ENCODE results near the gene GALNT16.

The GALNT16 gene

DNA sequence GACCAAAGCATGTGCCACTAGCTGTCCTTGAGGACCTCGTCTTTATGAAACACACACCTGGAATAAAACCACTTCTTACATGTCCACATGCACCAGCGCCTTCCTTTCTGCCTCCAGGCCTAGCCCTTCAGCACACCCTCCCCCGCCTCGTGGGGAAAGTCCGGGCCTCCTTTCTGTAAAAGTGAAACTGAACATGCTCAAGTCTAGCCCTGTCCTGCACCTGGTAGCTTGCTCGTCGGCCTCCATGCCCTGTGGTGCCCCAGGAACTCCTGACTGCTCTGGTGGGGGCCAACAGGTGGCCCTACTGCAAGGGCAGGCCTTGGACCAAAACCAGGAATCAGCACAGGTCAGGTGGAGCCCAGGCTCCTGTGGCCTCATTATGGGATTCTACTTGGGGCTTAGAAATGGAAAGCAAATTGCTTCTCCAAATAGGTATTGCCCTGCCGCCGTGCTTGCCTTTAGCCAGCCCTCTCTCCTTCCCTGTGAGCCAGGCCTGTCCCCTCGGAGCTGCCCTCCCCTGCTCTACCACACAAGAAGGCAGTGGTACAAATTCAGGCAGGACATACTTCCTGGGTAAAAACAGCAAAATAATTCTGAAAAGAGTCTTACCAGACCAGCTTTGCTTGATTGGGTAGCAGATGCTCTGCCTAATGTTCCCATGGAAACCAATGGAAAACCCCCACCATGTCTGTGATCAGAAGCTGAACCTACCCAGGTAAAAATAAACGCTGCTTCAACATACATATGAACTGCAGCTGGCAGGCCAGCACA, 94.6 kb downstream of the GALNT16 start:
- WGBS, 2 experiments (ENCODE audit: insufficient coverage in 2 of 2): 91 to 92% methylated on average over 9 to 10 of the region's 11 CpGs
- Histone ChIP-seq H3K27ac (ENCODE audit: low read depth, low read length, severe bottlenecking) (no peak overlapping the region), H3K36me3 (ENCODE audit: control insufficient read depth, insufficient read depth, low read length) (no peaks in the 10 kb centered on the region), H3K4me1 (ENCODE audit: control insufficient read depth, insufficient read depth, low read length, poor library complexity, severe bottlenecking) (no peaks in the 10 kb centered on the region), H3K4me3 (ENCODE audit: extremely low read depth, insufficient read depth, low read length, poor library complexity, severe bottlenecking) (no peak overlapping the region), H3K9me3 (ENCODE audit: control insufficient read depth, low read length) (no peaks in the 10 kb centered on the region)

DNA sequence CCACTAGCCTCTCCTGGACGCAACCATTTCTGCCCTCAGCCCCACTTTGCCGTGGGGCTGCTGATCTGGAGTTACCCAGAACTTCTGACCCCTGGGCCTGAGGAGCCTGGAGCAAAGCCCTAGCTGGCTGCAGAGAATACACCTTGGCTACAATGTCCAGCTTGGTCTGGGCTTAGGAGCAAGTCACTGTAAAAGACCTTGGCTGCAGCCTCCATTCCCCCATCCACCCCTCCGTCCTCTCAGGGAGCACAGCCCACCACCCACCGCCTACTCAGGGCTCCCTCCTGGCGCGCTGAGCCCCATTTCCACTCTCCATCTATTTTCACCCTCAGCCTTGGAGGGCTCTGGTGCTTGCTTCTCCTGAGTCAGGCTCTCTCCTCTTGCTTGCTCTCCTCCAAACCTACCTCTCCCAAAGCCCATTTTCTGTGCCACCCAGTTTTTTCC, 95.2 kb downstream of the GALNT16 start:
- WGBS, 2 experiments (ENCODE audit: insufficient coverage in 2 of 2): 92 to 100% methylated on average over 6 of the region's 6 CpGs
- Histone ChIP-seq H3K36me3 (ENCODE audit: control insufficient read depth, insufficient read depth, low read length) (no peaks in the 10 kb centered on the region), H3K4me1 (ENCODE audit: control insufficient read depth, insufficient read depth, low read length, poor library complexity, severe bottlenecking) (no peaks in the 10 kb centered on the region), H3K27ac (ENCODE audit: low read depth, low read length, severe bottlenecking) (no peak overlapping the region), H3K9me3 (ENCODE audit: control insufficient read depth, low read length) (no peaks in the 10 kb centered on the region), H3K4me3 (ENCODE audit: extremely low read depth, insufficient read depth, low read length, poor library complexity, severe bottlenecking) (no peak overlapping the region)

DNA sequence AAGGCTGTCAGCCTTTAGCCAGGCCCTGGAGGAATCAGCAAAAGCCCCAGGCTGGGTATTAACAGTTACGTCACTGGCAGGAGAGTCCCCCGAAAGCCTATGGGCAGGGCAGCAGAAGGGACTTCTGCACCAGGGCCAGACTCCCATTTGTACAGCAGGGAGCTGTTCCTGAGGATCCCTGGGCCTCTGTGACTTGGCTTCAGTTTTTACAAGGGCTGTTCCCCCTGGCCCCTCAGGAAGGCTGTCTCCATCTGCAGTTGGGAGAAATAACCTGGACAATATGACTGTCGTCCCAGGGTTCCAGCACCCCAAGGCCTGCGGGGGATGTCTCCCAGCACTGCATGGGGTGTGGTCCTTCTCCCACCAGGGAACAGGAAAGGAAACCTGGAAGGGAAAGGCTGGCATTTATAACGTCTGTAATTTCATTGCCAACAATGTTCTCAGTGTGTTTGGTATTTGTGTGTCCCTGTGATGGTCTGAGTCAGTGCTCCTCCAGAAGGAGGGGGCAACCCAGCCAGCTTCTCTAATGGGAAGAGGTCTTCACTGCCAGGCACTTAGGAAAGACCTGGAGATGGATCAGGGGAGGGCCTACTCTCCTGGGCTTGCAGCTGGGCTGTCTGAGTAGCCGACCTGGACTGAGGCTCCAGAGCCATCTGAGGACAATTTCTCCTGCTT, 95.8 kb downstream of the GALNT16 start:
- H3K4me3 ChIP-seq (ENCODE audit: extremely low read depth, insufficient read depth, low read length, poor library complexity, severe bottlenecking): no peak overlapping the region
- no peaks in the 10 kb centered on the region for H3K4me1 ChIP-seq (ENCODE audit: control insufficient read depth, insufficient read depth, low read length, poor library complexity, severe bottlenecking)
- 81 to 88% methylated on average over 6 of the region's 6 CpGs for WGBS, 2 experiments (ENCODE audit: insufficient coverage in 2 of 2)
- no peaks in the 10 kb centered on the region for H3K9me3 ChIP-seq (ENCODE audit: control insufficient read depth, low read length)
- H3K36me3 ChIP-seq (ENCODE audit: control insufficient read depth, insufficient read depth, low read length): no peaks in the 10 kb centered on the region
- no peak overlapping the region for H3K27ac ChIP-seq (ENCODE audit: low read depth, low read length, severe bottlenecking)

- 90 to 94% methylated on average over 3 to 5 of the region's 7 CpGs for WGBS, 2 experiments (ENCODE audit: insufficient coverage in 2 of 2)
- H3K4me1 ChIP-seq (ENCODE audit: control insufficient read depth, insufficient read depth, low read length, poor library complexity, severe bottlenecking): no peaks in the 10 kb centered on the region
Measured at GRCh38 chr14:69356903-69357543, 97.1 kb downstream of the GALNT16 start.

GRCh38 chr14:69357544-69358200, 97.7 kb downstream of the GALNT16 start:
- Histone ChIP-seq H3K4me3 (ENCODE audit: extremely low read depth, insufficient read depth, low read length, poor library complexity, severe bottlenecking) (no peak overlapping the region), H3K36me3 (ENCODE audit: control insufficient read depth, insufficient read depth, low read length) (no peaks in the 10 kb centered on the region), H3K4me1 (ENCODE audit: control insufficient read depth, insufficient read depth, low read length, poor library complexity, severe bottlenecking) (no peaks in the 10 kb centered on the region), H3K27ac (ENCODE audit: low read depth, low read length, severe bottlenecking) (no peak overlapping the region), H3K9me3 (ENCODE audit: control insufficient read depth, low read length) (no peaks in the 10 kb centered on the region)
- WGBS, 2 experiments (ENCODE audit: insufficient coverage in 2 of 2): 94 to 95% methylated on average over 6 to 7 of the region's 7 CpGs

More at GRCh38 chr14:69356903-69357543, 97.1 kb downstream of the GALNT16 start:
- no peaks in the 10 kb centered on the region for H3K9me3 ChIP-seq (ENCODE audit: control insufficient read depth, low read length)
- H3K36me3 ChIP-seq (ENCODE audit: control insufficient read depth, insufficient read depth, low read length): no peaks in the 10 kb centered on the region
- no peak overlapping the region for H3K27ac ChIP-seq (ENCODE audit: low read depth, low read length, severe bottlenecking)
- no peak overlapping the region for H3K4me3 ChIP-seq (ENCODE audit: extremely low read depth, insufficient read depth, low read length, poor library complexity, severe bottlenecking)

- Histone ChIP-seq H3K9me3 (ENCODE audit: control insufficient read depth, low read length) (no peaks in the 10 kb centered on the region), H3K4me3 (ENCODE audit: extremely low read depth, insufficient read depth, low read length, poor library complexity, severe bottlenecking) (no peak overlapping the region), H3K27ac (ENCODE audit: low read depth, low read length, severe bottlenecking) (no peak overlapping the region), H3K36me3 (ENCODE audit: control insufficient read depth, insufficient read depth, low read length) (no peaks in the 10 kb centered on the region), H3K4me1 (ENCODE audit: control insufficient read depth, insufficient read depth, low read length, poor library complexity, severe bottlenecking) (no peaks in the 10 kb centered on the region)
- 85 to 93% methylated on average over 11 of the region's 12 CpGs for WGBS, 2 experiments (ENCODE audit: insufficient coverage in 2 of 2)
Measured at GRCh38 chr14:69358233-69358963, 98.4 kb downstream of the GALNT16 start.

GRCh38 chr14:69358966-69359365, 99.0 kb downstream of the GALNT16 start:
- Histone ChIP-seq H3K36me3 (ENCODE audit: control insufficient read depth, insufficient read depth, low read length) (no peaks in the 10 kb centered on the region), H3K27ac (ENCODE audit: low read depth, low read length, severe bottlenecking) (no peak overlapping the region), H3K9me3 (ENCODE audit: control insufficient read depth, low read length) (no peaks in the 10 kb centered on the region), H3K4me1 (ENCODE audit: control insufficient read depth, insufficient read depth, low read length, poor library complexity, severe bottlenecking) (no peaks in the 10 kb centered on the region), H3K4me3 (ENCODE audit: extremely low read depth, insufficient read depth, low read length, poor library complexity, severe bottlenecking) (no peak overlapping the region)
- 90 to 100% methylated on average over 2 of the region's 3 CpGs for WGBS, 2 experiments (ENCODE audit: insufficient coverage in 2 of 2)

DNA sequence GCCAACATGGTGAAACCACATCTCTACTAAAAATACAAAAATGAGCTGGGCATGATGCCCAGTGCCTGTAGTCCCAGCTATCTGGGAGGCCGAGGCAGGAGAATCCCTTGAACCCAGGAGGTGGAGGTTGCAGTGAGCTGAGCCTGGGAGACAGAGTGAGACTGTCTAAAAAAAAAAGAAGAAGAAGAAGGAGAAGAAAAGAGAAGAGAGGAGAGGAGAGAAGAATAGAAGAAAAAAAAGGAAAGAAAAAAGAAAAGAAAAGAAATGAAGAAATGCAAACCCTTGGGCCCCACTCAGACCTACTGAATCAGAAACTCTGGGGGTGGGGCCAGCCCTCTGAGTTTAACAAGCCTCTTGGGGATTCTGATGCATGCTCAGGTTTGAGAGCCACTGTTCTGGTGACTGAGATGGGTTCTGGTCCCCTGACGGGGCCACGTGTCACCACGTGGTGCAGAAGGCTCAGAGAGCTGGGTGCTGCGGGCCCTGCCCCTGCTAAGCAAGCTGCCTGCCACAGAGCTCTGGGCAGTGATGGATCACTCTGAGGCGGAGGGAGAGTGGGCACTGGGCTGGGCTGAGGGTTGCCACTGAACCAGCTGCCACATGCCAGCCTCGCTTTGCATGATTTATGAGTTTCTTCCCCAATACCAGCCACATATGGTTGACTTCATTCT, 100.6 kb downstream of the GALNT16 start:
- Histone ChIP-seq H3K9me3 (ENCODE audit: control insufficient read depth, low read length) (no peaks in the 10 kb centered on the region), H3K4me1 (ENCODE audit: control insufficient read depth, insufficient read depth, low read length, poor library complexity, severe bottlenecking) (no peaks in the 10 kb centered on the region), H3K36me3 (ENCODE audit: control insufficient read depth, insufficient read depth, low read length) (no peaks in the 10 kb centered on the region), H3K4me3 (ENCODE audit: extremely low read depth, insufficient read depth, low read length, poor library complexity, severe bottlenecking) (no peak overlapping the region), H3K27ac (ENCODE audit: low read depth, low read length, severe bottlenecking) (no peak overlapping the region)
- WGBS, 2 experiments (ENCODE audit: insufficient coverage in 2 of 2): 90 to 91% methylated on average over 7 of the region's 7 CpGs

DNA sequence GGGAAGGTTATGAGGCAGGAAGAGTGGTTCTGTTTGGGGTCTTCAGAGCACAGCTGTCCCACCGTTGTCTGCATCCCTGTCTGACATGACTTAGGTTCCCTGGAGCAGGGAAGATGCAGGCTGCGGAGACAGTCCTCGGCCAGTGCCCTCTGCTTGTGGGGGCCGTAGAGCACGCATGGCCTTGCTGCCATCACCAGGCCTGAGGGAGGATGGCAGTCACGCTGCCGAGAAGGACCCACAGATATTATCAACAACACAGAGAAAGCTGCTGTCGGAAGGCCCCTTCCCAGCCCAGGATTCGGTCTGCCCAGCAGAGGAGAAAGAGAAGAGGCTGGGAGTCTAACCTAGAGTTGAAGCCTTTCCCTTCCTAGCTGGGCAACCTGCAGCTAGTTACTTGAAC, 103.1 kb downstream of the GALNT16 start:
- Histone ChIP-seq H3K9me3 (ENCODE audit: control insufficient read depth, low read length) (no peaks in the 10 kb centered on the region), H3K36me3 (ENCODE audit: control insufficient read depth, insufficient read depth, low read length) (no peaks in the 10 kb centered on the region), H3K27ac (ENCODE audit: low read depth, low read length, severe bottlenecking) (no peak overlapping the region), H3K4me1 (ENCODE audit: control insufficient read depth, insufficient read depth, low read length, poor library complexity, severe bottlenecking) (no peaks in the 10 kb centered on the region), H3K4me3 (ENCODE audit: extremely low read depth, insufficient read depth, low read length, poor library complexity, severe bottlenecking) (no peak overlapping the region)
- WGBS, 2 experiments (ENCODE audit: insufficient coverage in 2 of 2): 37 to 58% methylated on average over 4 to 5 of the region's 9 CpGs

- 88 to 95% methylated on average over 4 of the region's 4 CpGs for WGBS, 2 experiments (ENCODE audit: insufficient coverage in 2 of 2)
- no peak overlapping the region for H3K27ac ChIP-seq (ENCODE audit: low read depth, low read length, severe bottlenecking)
- no peaks in the 10 kb centered on the region for H3K4me1 ChIP-seq (ENCODE audit: control insufficient read depth, insufficient read depth, low read length, poor library complexity, severe bottlenecking)
- H3K9me3 ChIP-seq (ENCODE audit: control insufficient read depth, low read length): no peaks in the 10 kb centered on the region
- H3K36me3 ChIP-seq (ENCODE audit: control insufficient read depth, insufficient read depth, low read length): no peaks in the 10 kb centered on the region
- H3K4me3 ChIP-seq (ENCODE audit: extremely low read depth, insufficient read depth, low read length, poor library complexity, severe bottlenecking): no peak overlapping the region
Measured at GRCh38 chr14:69363964-69364363, 104.0 kb downstream of the GALNT16 start.

All from mesodermal cell (in vitro differentiated cells).